ENCODE results near the gene ABHD12.

The ABHD12 gene

DNA sequence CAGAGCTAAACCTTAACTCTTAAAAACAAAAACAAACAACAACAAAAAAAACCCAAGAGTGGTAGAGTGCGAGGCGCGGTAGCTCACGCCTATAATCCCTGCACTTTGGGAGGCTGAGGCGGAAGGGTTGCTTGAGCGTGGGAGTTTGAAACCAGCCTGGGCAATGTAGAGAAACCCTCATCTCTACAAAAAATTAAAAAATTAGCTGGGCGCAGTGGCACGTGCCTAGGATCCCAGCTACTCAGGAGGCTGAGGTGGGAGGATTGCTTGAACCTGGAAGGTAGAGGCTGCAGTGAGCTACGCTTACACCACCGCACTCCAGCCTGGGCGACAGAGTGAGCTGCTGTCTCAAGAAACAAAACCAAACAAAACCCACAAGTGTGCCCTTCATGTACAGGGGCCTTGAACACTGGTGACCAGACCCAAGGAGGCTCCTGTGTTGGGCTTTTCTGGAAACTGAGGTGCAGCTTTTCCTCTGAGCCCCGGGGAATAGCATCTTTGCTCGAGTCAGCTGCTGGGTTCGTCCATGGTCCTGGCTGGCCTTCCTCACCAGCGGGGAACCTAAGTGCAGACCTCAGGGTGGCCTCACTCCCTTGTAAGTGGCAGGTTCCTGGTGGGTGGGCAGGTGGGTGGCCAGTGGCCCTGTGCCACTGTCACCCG lies 102.9 kb downstream of the ABHD12 start:
- no peak for DNase-seq

DNA sequence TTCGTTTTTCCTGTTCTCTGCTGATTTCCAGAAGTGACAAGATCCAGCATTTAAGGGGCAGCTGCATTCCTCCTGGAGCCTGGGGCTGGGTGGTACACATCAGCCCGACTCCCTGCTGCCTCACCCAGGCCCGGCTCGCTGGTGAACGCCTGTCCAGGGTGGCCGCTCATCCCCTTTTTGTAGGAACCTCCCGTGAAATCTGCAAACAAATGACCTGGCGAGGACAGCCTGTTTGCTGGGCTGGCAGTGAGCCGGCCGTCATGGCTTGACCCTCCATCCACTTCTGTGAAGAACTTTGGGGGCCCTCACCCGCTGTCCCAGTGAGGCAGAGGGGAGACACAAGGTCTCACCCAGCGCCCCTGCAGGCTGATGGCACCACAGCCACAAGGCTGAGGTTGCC lies 103.7 kb downstream of the ABHD12 start:
- no peak for DNase-seq

DNA sequence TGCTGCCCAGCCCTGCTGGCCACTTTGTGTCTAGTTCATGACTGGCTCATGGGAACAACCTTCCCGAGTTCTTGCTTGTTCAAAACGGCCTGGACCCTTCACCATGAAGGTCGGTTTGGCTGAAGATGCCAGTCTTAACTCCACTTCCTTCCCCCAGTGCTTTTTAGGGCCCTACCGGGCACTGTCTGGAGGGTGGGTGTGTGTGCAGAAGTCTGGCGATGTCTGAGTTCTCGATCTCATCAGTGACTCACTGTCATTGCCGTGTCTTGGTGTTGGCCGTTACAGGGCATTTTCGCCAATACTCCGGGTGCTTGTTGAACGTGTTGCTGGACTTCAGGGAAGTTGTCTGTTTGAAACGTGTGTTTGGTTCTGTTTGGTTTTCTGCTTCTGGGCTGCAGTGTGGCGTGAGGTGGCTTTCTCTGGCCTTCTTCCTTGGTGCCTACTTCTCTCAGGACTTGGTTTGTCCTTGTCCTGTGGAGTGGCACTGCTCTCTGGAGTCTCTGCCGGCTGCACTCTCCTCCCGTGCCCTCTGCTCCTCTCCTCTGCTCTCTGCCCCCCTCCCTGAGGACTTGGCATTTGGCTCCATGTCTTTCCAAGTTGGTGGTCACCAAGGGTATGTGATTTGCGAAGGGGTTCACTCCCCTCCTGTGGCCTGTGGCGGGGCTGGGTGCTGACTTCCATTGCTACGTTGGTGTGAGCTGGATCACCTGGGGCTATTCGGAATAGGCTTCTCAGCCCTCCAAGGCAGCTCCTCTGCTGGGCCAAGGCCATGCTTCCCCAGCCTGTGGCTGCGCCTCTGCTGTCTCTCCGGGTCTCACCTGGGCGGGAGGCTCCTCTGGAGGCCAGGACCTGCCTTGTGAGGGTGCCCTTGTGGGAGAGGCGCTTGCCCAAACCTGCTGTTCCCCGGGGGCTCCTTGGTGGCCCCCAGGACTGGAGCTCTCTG lies 104.5 kb downstream of the ABHD12 start:
- DNase-seq, result no peak

DNA sequence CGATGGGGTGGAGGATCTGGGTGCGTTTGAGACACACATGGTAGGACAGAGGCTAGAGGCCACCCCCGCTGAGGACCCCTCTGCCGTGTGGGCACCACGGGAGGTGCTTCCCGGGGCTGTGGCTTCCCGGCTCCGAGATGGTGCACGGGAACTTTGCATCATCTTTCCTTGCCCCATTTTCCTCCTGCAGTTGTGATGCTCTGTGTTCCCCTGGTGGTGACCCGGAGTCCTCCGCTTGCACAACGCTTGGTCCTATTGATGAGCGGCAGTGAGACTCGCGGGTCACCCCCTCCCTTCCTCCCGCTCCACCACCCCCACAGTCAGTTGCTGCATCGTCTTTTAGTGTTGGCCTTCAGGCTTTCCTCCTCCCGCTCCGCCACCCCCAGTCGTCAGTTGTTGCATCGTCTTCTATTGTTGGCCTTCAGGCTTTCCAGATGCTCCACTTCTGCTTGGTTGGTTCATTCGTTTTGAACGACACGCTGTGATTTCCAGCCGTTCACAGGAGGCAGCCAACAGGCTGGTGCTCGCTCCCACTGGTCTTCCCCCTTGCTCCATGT lies 105.5 kb downstream of the ABHD12 start:
- no peak for DNase-seq

DNA sequence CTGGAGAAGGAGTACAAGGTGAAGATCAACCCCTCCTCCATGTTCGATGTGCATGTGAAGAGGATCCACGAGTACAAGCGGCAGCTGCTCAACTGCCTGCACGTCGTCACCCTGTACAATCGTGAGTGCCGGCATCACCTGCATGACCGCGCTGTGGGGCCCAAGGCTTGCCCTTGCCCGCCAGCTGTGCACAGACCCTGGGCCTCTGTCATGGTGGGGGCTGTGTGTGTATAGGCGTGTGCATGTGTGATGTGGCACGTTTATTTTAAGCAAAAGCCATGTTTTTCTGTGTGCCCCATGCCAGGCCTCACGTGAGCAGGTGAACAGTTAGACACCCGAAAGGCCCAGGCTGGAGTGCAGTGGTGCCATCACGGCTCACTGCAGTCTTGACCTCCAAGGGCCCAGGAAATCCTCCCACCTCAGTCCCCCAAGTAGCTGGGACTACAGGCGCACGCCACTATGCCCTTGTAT lies 106.5 kb downstream of the ABHD12 start:
- DNase-seq, result no peak

DNA sequence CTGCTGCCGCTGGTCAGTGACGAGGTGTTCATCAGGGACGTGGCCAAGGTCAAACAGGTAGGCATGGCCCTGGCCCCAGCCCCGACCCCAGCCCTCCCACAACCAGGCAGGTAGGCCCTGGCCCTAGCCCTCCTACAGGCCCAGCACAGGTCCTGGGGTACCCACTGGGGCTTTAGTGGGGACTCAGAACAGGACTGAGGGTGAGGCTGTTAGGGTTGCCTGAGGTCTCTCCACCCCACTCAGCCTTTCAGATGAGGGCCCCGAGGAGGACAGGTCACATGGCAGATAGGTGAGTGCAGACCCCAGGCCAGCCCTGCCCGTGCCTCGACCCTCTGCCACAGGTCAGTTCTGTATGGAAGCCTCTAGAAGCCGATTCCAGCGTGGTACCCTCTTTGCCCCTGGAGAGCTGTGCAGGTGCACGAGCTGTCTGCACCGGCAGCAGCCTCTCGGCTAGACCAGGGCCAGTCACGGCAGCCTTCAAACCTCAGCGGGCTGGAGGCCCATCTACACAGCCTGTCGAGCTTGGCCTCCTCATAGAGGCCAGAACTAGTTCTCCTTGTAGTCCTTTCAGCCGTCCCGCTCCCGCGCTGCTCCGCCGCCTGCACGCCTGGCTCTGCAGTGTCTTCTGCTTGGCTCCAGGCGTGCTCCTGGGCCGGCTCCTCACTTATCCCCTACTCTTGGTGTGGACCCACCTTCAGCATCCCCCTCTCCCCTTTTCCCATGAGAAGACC lies 107.2 kb downstream of the ABHD12 start:
- no peak for DNase-seq

DNA sequence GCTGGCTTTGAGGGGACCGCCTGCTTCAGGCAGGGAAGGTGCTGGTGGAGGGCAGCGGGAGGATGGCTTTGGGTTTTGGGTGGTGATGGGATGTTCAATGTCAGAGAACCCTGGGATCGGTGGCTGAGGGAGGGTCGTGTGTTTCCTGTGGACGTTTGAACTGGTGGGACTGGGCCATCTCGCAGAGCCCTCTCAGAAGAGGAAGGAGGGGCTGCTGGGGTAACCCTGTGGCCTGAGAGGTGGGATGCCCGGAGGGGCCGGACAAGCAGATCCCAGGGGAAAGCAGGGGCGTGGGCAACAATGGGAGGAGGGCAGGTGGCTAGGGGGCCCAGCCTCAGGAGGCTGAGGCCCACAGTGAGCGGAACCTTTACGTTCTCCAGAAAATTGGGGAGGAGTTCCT lies 107.8 kb downstream of the ABHD12 start:
- DNase-seq, result no peak

DNA sequence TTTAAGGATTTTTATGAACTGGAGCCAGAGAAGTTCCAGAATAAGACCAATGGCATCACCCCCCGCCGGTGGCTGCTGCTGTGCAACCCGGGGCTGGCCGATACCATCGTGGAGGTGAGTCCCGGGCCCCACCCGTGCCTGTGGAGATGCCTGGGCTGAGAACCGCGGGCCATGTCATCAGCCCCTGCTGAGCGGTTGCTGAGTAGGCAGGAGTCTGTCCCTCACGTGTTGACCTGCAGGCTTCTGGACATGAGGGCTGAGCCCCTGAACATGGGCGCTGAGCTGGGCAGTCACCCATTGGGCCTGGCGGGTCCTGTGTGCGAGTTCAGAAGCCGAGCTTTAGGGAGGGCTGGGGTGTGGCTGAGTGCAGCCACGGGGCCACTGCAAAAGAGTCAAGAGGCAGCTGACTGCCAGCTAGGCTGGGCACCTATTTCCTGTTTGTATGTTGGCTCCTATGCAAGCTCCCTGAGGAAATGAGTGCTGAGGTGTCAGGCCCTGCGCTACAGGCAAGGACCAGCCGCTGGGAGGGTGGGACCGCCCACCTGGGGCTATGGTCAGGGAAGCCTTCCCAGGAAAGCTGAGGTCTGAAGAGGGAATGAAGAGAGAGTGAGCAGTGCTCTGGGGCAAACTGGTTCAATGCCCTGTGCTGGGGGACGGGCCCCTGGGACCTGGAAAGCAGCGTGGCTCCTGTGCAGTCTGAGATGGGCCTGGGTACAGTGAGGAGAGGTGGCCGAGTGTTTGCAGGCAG lies 108.4 kb downstream of the ABHD12 start:
- no peak for DNase-seq

DNA sequence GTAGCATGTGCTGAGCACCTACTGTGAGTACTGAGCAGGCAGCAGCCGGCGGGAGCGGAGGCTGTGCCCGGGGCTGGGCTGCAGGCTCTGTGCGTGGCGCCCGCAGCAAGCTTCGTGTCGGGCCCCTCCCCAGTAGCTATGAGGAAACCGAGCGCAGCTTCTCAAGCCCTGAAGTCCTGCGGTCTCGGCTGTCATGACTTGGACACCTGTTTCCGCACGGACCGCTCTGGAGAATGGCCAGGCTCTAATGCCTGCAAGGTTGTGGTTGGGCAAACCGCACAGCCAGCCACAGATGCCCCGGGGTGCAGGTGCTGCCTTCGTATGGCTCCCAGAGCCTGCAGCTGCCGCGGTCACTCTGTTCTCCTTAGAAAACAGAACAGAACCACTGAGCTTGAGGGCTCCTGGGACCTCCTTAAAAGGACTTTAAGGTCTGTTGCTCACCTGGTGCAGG lies 109.1 kb downstream of the ABHD12 start:
- DNase-seq, result no peak

DNA sequence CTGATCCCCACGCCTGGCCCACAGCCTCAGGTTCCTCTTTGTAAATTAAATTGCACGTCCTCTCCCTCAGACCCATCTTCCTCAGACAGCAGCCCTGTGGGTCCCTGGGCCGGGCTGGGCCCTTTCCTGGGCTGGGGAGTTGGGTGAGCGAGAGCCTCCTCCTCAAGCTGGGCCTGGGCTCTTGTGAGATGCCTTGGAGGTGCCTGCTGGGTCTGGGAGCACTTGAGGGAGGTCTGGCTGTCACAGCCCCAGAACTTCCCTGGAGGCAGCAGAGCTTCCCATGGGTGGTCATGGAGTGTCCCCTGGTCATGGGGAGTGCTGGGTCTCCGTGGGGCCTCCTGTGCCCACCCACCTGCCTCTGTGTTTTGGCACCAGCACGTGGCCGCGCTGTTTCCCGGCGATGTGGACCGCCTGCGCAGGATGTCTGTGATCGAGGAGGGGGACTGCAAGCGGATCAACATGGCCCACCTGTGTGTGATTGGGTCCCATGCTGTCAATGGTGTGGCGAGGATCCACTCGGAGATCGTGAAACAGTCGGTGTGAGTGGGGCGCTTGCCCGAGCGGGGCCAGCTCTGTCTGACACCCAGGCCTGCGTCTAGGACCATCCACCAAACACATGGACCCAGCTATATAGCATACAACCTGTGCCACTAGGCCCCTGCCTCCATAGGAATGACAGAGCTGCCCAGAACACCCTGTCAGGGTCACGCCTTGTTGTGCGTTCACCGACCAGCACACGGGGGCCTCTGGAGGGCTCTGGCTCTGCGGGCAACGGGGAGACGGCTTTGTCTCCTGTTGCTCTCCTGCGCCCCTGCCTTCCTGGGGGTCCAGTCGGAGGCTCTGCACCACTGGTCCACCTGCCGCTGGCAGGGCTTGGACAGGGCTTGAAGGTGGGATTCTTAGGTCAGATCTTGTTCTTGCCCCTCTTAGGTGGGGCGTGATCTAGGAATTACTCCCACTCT lies 109.8 kb downstream of the ABHD12 start:
- DNase-seq, result no peak

DNA sequence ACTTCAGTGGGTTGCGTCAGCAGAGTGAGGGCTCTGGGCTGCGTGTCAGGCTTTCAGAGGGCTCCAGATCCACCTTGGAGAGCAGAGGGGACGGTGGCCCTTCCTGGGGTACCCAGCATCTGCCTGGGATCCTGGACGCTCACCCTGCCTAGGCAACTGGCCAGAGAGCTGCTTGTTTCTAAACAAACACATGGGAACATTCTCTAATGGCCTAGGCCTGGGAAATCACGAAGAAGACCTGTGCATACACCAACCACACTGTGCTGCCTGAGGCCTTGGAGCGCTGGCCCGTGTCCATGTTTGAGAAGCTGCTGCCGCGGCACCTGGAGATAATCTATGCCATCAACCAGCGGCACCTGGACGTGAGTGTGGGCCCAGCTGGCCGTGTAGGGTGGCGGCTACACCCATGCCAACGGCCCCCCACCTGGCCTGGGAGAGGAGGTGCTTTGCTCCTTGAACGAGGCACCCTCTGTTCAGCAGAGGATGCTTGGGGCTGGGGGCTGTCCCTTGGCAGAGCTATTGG lies 110.5 kb downstream of the ABHD12 start:
- DNase-seq, result no peak

DNA sequence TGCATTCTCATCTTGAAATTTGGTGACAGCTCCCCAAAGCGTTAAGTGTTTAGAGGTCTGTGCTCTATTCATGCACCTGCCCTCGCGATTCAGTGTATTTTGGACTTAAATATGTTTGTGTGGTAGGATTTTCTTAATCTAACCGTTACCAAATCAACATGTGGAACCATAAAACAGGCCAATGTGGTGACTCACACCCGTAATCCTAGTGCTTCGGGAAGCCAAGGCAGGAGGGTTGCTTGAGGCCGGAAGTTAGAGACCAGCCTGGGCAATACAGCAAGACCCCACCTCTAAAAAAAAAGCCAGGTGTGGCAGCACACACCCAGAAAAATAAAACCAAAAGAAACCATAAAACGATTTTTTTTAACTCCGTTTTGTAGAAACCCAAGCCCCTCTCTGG lies 111.2 kb downstream of the ABHD12 start:
- DNase-seq, result no peak

DNA sequence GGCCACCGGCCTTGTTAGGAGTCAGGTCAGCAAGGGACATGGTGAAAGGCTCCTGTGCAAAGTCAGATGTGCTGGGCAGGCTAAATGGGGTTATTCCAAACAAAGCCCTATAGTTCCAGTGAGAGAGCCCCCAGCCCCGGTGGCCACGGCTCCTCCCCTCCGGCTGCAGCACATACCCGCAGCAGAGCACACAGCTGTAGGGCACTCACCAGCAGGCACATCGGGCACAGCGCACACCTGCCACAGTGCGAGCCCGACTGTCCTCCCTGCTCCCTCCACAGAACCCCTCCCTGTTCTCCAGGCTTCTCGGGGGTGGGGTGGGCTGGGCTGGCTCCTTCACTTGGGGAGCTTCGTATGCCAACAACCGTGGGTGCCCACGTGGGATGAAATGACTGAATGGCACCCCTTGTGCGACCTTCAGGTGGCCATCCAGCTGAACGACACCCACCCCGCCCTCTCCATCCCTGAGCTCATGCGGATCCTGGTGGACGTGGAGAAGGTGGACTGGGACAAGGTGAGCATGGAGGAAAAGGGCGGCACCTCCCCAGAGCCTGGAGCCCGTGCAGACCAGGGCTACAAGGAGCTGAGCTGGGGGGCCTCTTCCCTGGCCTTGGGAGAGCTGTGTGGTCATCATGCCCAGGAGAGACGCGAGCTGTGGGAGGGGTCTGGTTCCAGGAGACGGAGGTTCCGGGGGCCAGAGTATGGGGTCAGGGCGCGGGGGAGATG lies 111.8 kb downstream of the ABHD12 start:
- no peak for DNase-seq

DNA sequence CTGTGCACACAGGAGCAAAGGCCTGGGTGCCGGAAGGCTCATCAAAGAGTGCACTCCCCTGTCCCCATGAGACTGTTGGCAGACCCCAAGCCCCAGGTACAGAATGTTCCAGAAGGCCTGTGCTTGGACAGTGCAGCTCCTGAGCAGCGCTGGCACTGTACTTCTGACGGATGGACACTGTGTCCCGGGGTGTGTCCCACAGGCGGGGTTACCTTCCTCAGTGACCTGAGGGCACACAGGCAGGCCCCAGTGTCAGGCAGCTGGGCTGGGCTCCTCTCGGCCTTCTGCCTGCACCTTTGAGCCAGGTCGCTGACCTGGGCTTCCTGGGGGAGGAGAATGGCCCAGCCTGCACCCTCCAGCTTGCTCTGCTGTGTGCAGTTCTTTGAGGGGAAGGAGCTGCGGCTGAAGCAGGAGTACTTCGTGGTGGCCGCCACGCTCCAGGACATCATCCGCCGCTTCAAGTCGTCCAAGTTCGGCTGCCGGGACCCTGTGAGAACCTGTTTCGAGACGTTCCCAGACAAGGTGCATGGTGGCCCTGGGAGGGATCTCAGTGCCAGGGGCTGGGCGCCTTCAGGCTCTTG lies 112.6 kb downstream of the ABHD12 start:
- DNase-seq, result no peak

DNA sequence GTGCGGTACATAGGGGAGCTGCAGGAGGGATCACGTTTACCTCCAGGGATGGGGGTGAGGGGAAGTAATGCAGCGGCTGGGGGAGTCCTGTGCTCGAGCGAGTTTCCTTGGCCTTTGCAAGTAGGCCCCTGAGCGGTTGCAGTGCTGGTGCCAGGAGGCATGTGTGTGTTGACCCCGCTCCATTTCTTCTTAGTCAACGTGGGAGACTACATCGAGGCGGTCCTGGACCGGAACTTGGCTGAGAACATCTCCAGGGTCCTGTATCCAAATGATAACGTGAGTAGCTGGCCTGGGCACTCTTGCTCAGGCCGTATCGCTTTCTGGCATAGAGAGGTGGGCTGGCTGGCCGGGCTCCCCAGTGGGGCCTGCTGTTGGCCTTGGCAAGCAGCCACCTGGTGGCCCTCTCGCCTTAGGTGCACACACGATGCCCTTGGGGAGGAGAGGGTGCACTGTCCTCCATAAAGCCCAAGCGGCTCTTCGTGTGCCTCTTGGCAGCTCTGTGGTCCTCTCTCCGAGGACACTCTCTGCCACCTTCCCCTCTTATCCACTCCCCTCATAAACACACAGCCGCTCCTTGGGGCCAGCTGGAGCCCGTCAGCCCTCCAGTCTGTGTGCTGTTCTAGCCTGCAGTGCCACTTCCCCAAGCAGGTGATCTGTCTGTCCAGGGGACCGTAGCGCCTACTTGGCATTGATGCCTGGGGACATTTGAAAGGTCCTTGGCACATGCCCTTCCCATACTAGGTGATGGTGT lies 113.4 kb downstream of the ABHD12 start:
- DNase-seq, result no peak

DNA sequence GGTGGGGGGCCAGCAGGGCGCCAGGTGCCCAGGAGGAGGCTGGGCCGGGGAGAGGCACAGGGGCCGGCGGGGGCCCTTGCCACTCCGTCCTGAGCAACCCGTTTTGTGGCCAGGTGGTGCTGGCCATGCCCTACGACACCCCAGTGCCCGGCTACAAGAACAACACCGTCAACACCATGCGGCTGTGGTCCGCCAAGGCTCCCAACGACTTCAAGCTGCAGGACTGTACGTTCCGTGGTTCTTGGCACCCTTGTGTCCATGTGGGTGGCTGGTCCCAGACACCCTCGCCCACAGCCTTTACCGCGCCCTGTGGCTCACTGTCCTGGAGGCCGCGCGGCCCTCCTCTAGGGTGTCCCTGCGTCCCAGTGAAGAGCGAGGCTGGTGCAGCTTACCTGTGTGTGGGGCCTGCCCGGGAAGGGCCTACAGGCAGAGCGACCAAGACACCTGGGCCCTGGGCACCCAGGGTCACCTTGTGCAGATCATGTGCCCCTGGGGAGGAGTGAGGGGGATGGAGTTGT lies 114.0 kb downstream of the ABHD12 start:
- DNase-seq, result no peak

DNA sequence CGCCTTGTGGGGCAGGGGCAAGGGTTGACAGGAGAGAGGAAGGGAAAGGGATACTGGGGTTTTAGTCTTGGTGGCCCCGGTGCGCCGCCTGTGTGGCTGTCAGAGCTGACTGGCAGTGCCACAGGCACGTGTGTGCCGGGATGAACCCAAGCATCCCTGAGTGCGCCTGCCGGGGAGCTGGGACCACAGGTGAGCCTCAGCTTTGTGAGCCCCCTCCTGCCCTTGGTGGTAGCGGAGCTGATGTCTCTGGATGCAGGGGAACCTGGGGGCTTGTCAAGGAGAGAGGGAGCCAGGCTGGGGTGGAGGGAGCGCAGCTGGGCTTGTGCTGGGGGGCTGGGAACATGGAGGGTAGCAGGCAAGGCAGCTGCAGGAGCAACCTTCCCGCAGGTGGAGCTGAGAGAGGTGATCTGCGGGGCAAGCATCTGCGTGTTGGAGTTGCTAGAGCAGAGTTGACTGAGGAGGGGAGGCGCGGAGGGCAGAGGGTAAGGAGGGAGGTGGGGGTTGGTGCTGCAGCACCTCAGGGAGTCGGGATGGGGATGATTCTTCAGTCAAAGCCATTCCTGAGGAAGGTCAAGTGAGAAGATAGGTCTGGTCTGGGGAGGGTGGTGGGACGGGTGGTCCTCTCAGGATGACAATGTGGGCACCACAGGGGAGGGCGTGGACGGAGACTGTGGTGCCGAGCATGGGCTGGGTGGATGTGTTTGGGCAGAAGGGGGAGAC lies 114.7 kb downstream of the ABHD12 start:
- DNase-seq, result no peak
